ENCODE results near the gene PHACTR3.

- TF ChIP-seq CTCF (optimal IDR thresholded peaks at IDR 0.05 in 1 of 3, IDR thresholded peaks at IDR 0.05 in 1 of 3, conservative IDR thresholded peaks at IDR 0.05 in 1 of 3; ENCODE audit: extremely low read depth in 1 of 3, insufficient read depth in 2 of 3, low read length in 3 of 3) (no peak), EZH2 (IDR thresholded peaks at IDR 0.05; ENCODE audit: low read length) (no peak)
These were observed 89.2 kb downstream of the PHACTR3 start for GRCh38 chr20:59693587-59693986.
